Stimulated activated effector memory CD8-positive, alpha-beta T cell treated with anti-CD3 and anti-CD28 coated beads, Interleukin-12 subunit alpha, Interleukin-12 subunit beta, amount 100 ng/mL, for 72 hours (primary cell): ENCODE measurements around the gene BTBD7.

Source experiments
- ATAC-seq: fragments of 150-1000 bp; cut with Tn5 transposase; 2 replicates; pipeline ENCODE4 v1.10.0; 2021
- DNase-seq, 2 donors: peaks; one replicate each; pipeline ENCODE4 v3.0.0; 2021 to 2022; ENCODE audit warnings: low spot score in 2 of 2
- H3K27ac Mint-ChIP-seq: one replicate; pipeline ENCODE4 v1.8.0; 2022; ENCODE audit warnings: mild to moderate bottlenecking, mixed read lengths
- H3K36me3 Mint-ChIP-seq: one replicate; pipeline ENCODE4 v1.8.0; 2022; ENCODE audit warnings: mild to moderate bottlenecking, mixed read lengths
- H3K4me1 Mint-ChIP-seq: one replicate; pipeline ENCODE4 v1.8.0; 2022; ENCODE audit warnings: mixed read lengths
- H3K4me3 Mint-ChIP-seq: one replicate; pipeline ENCODE4 v1.8.0; 2022; ENCODE audit warnings: mild to moderate bottlenecking, mixed read lengths
- H3K9me3 Mint-ChIP-seq: one replicate; pipeline ENCODE4 v1.8.0; 2022; ENCODE audit warnings: mixed read lengths

Gene BTBD7

DNA sequence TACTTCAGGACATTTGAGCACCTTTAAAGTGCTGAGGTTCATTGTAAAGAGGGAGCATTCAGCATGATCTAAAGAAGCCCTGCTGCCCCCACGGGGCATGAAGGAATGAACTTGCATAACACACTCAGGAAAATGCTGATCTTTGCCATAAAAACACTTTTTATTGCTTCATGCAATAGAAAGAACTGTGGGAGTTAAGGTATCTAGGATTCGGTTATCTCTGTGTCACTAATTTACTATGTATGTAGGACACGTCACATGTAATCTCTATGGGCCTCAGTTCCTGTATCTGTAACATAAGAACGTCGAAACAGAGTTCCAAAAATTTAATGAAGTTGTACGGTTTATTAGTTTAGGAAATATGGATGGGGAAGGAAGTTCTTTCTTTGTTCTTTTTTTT is 33.0 kb downstream of the BTBD7 start:
- Mint-ChIP-seq H3K4me1 (peaks cover 15% of the 10 kb centered on the region), H3K27ac (no peak overlapping the region), H3K36me3 (no peaks in the 10 kb centered on the region), H3K4me3 (no peak overlapping the region), H3K9me3 (no peaks in the 10 kb centered on the region)
- no peak for DNase-seq
- ATAC-seq = no peak

GRCh38 chr14:93299416-93299815 is 33.4 kb downstream of the BTBD7 start:
- no peak overlapping the region for H3K4me3 Mint-ChIP-seq
- no peaks in the 10 kb centered on the region for H3K9me3 Mint-ChIP-seq
- DNase-seq (no peak), ATAC-seq (no peak)
- H3K36me3 Mint-ChIP-seq = no peaks in the 10 kb centered on the region
- H3K27ac Mint-ChIP-seq = no peak overlapping the region
- H3K4me1 Mint-ChIP-seq = peaks cover 15% of the 10 kb centered on the region

GRCh38 chr14:93295541-93296220 is 37.2 kb downstream of the BTBD7 start:
- no peak overlapping the region for H3K4me3 Mint-ChIP-seq
- ATAC-seq = no peak
- no peaks in the 10 kb centered on the region for H3K9me3 Mint-ChIP-seq
- no peak for DNase-seq
- peaks cover 20% of the 10 kb centered on the region for H3K36me3 Mint-ChIP-seq
- peaks cover 10% of the 10 kb centered on the region for H3K4me1 Mint-ChIP-seq
- H3K27ac Mint-ChIP-seq = no peak overlapping the region

- no peak for DNase-seq
- H3K9me3 Mint-ChIP-seq = no peaks in the 10 kb centered on the region
- H3K4me3 Mint-ChIP-seq = no peak overlapping the region
- H3K36me3 Mint-ChIP-seq = peaks cover 46% of the 10 kb centered on the region
- ATAC-seq = no peak
- no peak overlapping the region for H3K27ac Mint-ChIP-seq
- peaks cover 18% of the 10 kb centered on the region for H3K4me1 Mint-ChIP-seq
Measured at GRCh38 chr14:93286212-93286890, 46.5 kb downstream of the BTBD7 start.

- Mint-ChIP-seq H3K4me3 (no peak overlapping the region), H3K36me3 (peaks cover 36% of the 10 kb centered on the region), H3K9me3 (no peaks in the 10 kb centered on the region), H3K4me1 (peaks cover 18% of the 10 kb centered on the region), H3K27ac (no peak overlapping the region)
- ATAC-seq (no peak), DNase-seq (no peak)
Measured at GRCh38 chr14:93285044-93285443, 47.8 kb downstream of the BTBD7 start.

DNA sequence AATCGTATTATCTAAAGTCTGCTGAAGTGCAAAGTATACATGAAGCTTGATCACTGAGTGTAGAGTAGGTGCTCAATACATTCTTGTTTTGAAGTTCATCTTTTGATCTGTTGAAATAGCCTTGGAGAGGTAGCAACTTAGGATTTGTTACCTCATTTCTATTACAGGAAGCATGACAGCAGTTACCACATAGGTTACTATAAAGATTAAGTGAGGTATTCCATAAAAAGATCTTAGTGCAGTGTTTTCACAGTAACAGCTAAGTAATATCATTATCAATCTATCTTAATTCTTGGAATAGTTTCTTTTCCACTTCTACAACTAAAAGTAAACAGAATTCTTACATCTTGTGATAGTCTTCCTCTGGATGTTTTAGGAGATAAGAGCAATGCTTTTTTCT is 50.9 kb downstream of the BTBD7 start:
- H3K36me3 Mint-ChIP-seq = peaks cover 24% of the 10 kb centered on the region
- H3K4me1 Mint-ChIP-seq = peaks cover 19% of the 10 kb centered on the region

DNA sequence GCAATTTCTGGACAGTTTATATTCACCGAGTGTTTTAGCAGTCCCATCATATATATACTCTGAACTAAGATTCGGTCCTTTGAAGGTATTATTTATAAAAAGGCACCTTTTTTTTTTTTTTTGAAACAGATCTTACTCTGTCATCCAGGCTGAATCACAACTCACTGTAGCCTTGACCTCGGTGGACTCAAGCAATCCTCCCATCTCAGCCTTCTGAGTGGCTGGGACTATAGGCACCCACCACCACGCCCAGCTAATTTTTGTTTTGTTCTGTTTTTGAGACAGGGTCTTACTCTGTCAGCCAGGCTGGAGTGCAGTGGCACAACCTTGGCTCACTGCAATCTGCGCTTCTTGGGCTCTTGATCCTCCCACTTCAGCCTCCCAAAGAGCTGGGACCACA is 52.1 kb downstream of the BTBD7 start:
- no peak for ATAC-seq
- no peak overlapping the region for H3K27ac Mint-ChIP-seq
- H3K4me3 Mint-ChIP-seq = no peak overlapping the region

More for the DNA sequence above, 50.9 kb downstream of the BTBD7 start:
- H3K9me3 Mint-ChIP-seq = no peaks in the 10 kb centered on the region
- no peak overlapping the region for H3K4me3 Mint-ChIP-seq
- no peak for DNase-seq
- peak overlapping the region; percentile 21 for H3K27ac Mint-ChIP-seq
- ATAC-seq = no peak

GRCh38 chr14:93276031-93276716 is 56.7 kb downstream of the BTBD7 start:
- Mint-ChIP-seq H3K27ac (no peak overlapping the region), H3K36me3 (peaks cover 17% of the 10 kb centered on the region), H3K9me3 (no peaks in the 10 kb centered on the region), H3K4me3 (no peak overlapping the region), H3K4me1 (peaks cover 17% of the 10 kb centered on the region)
- DNase-seq = no peak
- no peak for ATAC-seq

More for the DNA sequence above, 52.1 kb downstream of the BTBD7 start:
- H3K36me3 Mint-ChIP-seq = peaks cover 24% of the 10 kb centered on the region
- DNase-seq = no peak
- peaks cover 15% of the 10 kb centered on the region for H3K4me1 Mint-ChIP-seq
- no peaks in the 10 kb centered on the region for H3K9me3 Mint-ChIP-seq

DNA sequence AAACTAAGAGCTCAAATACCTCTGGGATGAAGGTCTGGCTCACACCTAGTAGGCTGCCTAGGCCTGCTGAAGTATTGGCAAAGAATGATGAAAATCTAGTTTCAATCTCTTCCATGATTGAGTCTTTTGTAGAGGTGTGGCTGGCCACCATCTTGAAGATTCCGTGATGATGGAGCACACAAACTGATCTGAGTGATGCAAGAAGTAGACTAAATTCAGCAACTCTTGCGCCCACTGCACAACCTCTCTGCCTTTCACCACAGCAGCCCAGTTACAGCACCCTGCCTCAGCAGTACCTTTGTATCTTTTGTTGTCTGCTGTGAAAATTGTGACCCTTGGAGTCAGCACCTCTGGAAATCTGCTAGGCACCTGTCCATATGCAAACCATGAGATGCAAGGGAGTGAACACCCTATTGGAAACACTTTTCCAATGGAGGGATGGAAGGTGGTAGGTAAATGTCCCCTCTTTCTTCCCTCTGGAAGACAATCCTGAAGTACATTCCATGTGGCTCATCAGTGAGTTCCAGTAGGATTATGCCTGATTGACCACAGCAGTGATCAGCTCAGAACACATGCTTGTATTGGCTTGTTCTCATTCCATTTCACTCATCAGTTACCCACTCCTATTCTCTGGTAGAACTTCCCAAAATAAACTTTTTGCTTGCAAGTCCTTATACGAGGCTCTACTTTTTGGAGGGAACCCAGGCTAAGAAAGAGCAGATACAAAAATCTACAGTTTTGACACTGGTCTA is 58.6 kb downstream of the BTBD7 start:
- Mint-ChIP-seq H3K4me3 (no peak overlapping the region), H3K27ac (no peak overlapping the region), H3K9me3 (no peaks in the 10 kb centered on the region), H3K4me1 (peaks cover 18% of the 10 kb centered on the region), H3K36me3 (peaks cover 14% of the 10 kb centered on the region)
- ATAC-seq (no peak), DNase-seq (no peak)

DNA sequence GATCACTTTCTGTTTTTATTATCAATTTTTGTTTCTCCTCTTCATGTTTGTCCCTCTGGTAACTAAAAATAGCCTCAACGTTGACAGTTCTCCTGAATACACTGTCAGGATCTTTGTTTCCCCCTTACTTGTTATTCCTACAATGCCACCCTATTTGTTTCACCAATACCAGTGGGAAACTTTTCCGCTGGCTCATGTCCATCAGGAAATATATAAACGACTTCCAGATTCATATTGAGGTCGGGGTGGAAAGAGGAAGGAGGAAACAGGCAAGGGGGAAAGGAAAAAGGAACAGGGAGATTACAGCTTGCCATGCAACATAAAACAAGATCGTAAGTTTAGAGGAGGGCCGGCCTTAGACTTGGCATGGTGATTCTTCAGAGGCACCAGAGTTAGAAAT is 61.7 kb downstream of the BTBD7 start:
- peak overlapping the region; percentile 71 for H3K27ac Mint-ChIP-seq
- ATAC-seq = no peak
- peaks cover 6% of the 10 kb centered on the region for H3K36me3 Mint-ChIP-seq
- peaks cover 26% of the 10 kb centered on the region for H3K4me1 Mint-ChIP-seq
- no peak for DNase-seq
- H3K4me3 Mint-ChIP-seq = no peak overlapping the region
- H3K9me3 Mint-ChIP-seq = no peaks in the 10 kb centered on the region

DNA sequence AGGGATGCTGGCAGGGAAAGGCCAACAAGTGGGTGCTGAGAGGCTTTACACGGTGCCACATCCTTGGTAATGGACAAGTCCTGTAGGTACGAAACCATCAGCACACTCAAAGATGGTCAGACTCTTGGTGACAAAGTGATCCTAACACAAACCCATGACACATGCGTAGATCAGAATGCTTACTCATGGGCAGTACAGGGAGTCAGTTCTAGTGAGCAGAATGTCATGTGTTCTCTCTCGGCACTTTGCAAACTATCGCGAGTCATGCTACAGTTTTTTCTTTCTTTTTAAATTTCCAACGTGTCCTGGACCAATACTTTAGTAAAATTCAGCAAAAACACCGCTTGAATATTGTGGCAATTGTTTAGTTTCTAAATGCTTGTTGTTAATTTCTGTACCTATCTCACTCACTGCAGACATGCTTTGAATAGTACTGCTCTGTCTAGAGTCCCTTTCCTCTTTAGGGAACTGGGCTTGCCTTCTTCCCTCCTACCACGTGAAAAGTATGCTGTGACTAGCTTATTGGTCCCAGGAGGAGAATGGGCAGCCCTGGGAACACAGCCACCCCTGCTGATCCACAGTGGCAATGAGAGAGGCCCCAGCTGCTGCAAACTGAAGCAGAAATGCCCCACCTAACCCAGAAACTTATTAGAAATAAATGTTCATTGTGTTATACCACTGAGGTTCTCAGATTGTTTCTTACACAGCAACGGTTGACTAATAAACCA is 63.3 kb downstream of the BTBD7 start:
- no peaks in the 10 kb centered on the region for H3K9me3 Mint-ChIP-seq
- ATAC-seq (peak; percentile 81), DNase-seq (no peak)
- H3K27ac Mint-ChIP-seq = peak overlapping the region; percentile 8
- peaks cover 6% of the 10 kb centered on the region for H3K36me3 Mint-ChIP-seq
- H3K4me1 Mint-ChIP-seq = peaks cover 26% of the 10 kb centered on the region
- H3K4me3 Mint-ChIP-seq = no peak overlapping the region

DNA sequence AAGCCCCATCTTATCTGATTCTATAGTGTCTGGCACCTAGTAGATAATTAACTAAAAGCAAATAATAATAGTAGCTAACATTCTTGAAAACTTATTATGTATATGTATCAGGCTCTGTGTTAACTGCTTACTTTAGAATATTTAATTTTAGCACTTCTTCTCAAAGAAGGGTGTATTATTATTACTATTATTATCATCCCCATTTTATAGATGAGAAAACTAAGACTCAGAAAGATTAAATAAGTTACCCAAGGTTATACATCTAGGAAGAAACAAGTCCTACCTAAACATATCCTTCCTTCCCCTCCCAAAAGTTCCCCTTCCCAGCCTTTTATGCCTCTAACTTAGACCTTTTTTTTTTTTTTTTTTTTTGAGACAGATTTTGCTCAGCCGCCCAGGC is 64.4 kb downstream of the BTBD7 start:
- no peak for ATAC-seq
- no peak overlapping the region for H3K27ac Mint-ChIP-seq

DNA sequence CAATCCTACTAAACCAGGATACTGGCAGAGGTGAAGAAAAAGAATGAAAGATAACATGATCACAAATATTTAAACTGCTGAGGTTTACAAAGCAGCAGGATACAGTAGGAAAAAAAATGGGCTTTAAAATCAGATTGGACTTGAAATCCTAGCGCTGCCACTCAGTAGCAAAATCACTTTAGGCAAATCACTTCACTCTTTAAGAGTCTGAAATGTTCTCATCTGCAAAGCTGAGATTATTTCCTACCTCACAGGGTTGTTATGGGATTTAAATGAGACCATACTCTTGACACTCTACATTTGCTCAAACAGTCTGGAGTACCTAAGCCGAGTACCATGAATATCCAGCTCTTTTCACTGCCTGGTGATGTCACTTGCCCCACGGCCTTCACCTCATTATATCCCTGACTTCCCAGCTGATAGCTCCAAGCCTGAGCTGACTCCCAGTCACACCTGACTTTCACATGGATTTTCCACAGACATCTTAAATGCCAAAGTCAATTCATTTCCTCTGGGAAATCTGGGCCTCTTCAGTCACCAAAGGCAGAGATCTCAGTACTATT is 65.6 kb downstream of the BTBD7 start:
- no peak for ATAC-seq
- peaks cover 28% of the 10 kb centered on the region for H3K4me1 Mint-ChIP-seq
- DNase-seq = no peak
- peak overlapping the region; percentile 4 for H3K27ac Mint-ChIP-seq
- H3K4me3 Mint-ChIP-seq = no peak overlapping the region
- H3K36me3 Mint-ChIP-seq = peaks cover 20% of the 10 kb centered on the region
- no peaks in the 10 kb centered on the region for H3K9me3 Mint-ChIP-seq

More for the DNA sequence above, 64.4 kb downstream of the BTBD7 start:
- H3K4me3 Mint-ChIP-seq = no peak overlapping the region
- H3K9me3 Mint-ChIP-seq = no peaks in the 10 kb centered on the region
- H3K4me1 Mint-ChIP-seq = peaks cover 33% of the 10 kb centered on the region
- peaks cover 14% of the 10 kb centered on the region for H3K36me3 Mint-ChIP-seq
- DNase-seq = no peak

DNA sequence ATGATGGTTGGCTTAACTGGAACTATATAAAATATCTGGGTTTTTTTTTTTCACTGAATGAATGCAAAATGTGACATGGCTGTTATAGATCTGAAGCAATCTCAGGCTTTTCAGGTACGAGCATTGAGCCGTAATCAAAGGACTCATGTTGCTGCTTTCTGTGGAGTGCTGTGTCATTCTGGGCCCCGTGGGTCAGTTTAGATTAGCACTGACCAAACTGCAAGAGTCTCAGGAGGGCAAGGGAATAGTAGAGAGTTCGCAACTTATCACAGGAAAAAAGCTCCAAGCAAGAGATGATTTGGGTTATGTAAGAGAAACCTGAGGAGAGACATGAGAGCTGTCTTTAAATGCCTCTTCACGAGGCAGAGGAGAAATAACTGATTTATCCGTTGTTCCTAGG is 66.7 kb downstream of the BTBD7 start:
- Mint-ChIP-seq H3K4me3 (no peak overlapping the region), H3K27ac (no peak overlapping the region), H3K9me3 (no peaks in the 10 kb centered on the region), H3K4me1 (peaks cover 22% of the 10 kb centered on the region), H3K36me3 (peaks cover 31% of the 10 kb centered on the region)
- no peak for ATAC-seq
- no peak for DNase-seq
